Measurements from ENCODE around the gene GDPD4. TPM values are rescaled to one million over a fixed set of nuclear protein-coding genes. Genes with fewer than 3 reads are reported as not detected.

The GDPD4 gene
- total RNA-seq, 4 donors from 2014 or later: not detected

DNA sequence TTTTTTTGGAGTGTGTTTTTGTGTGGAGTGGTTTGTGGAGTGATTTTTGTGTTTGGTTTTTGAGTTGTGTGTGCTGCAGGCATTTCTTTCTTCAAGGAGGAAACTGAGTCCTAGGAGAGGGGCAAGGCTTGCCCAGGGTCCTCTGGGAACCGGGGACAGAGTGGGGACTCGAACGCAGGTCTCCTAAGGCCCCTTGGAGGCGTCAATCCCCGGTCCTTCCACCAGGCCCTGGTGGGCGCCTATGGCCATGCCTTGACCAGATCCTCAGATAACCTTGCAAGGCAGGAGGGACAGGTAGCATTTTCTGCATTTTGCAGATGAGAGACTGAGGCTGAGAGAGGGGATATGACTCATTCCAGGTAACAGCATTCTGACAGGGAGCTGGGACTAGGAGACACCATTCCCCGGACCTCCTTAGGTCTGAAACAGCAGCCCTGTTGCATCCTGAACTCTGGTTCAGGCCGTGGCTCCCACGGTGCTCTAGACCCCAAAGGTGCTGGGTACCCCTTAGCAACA lies 134.3 kb downstream of the GDPD4 start:
- Histone ChIP-seq H3K27ac (no peak overlapping the region), H3K4me3 (no peak overlapping the region), H3K9me3 (no peaks in the 10 kb centered on the region), H3K36me3 (no peaks in the 10 kb centered on the region), H3K4me1 (no peaks in the 10 kb centered on the region), H3K27me3 (no peaks in the 10 kb centered on the region)
- no peak for TF ChIP-seq POLR2A (IDR thresholded peaks at IDR 0.05)
- TF ChIP-seq, protein P1, sequence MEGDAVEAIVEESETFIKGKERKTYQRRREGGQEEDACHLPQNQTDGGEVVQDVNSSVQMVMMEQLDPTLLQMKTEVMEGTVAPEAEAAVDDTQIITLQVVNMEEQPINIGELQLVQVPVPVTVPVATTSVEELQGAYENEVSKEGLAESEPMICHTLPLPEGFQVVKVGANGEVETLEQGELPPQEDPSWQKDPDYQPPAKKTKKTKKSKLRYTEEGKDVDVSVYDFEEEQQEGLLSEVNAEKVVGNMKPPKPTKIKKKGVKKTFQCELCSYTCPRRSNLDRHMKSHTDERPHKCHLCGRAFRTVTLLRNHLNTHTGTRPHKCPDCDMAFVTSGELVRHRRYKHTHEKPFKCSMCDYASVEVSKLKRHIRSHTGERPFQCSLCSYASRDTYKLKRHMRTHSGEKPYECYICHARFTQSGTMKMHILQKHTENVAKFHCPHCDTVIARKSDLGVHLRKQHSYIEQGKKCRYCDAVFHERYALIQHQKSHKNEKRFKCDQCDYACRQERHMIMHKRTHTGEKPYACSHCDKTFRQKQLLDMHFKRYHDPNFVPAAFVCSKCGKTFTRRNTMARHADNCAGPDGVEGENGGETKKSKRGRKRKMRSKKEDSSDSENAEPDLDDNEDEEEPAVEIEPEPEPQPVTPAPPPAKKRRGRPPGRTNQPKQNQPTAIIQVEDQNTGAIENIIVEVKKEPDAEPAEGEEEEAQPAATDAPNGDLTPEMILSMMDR (IDR thresholded peaks at IDR 0.05): no peak
- DNase-seq: no peak

Other genes with a start within 250 kb of the GDPD4 start
- 100 to 1,000 TPM in 3 of 4 donors, 10 to 100 TPM in 1; 75.9 to 203 (median 162) TPM for gene CAPN5, start 234.7 kb downstream of the GDPD4 start, total RNA-seq
- gene OMP, start 198.8 kb downstream of the GDPD4 start, total RNA-seq: 10 to 100 TPM; 11.2 to 44.3 (median 21.3) TPM
- 10 to 100 TPM in 1 of 4 donors, 1 to 10 TPM in 3; 6.1 to 15.7 (median 7.1) TPM for gene MYO7A, start 173.4 kb downstream of the GDPD4 start, total RNA-seq
- 100 to 1,000 TPM in 2 of 4 donors, 10 to 100 TPM in 2; 60.2 to 127 (median 103) TPM for gene PAK1, start 172.4 kb upstream of the GDPD4 start, total RNA-seq

Measured in Peyer's patch (tissue), 4 donors.